Fibroblast of the aortic adventitia (primary cell): ENCODE results near the gene SLC41A1. TPM values are rescaled to one million over a fixed set of nuclear protein-coding genes. Genes with fewer than 3 reads are reported as not detected.
A peak's percentile ranks its signal among the peaks of the same experiment; 100 is the strongest.

Source experiments
- DNase-seq: peaks from one replicate; pipeline ENCODE4 v3.0.0-alpha.2; 2010; ENCODE audit warnings: low read depth
- H3K4me3 ChIP-seq: 2 replicates; pipeline ENCODE4 v1.5.1; 2011; ENCODE audit warnings: low read depth, mild to moderate bottlenecking, control low read depth, low read length, moderate library complexity
- total RNA-seq: library from RNA; depleted of rRNA; stranded (reverse); fragments of >200 nt; gene quantifications from 2 replicates; pipeline ENCODE4 v1.2.3, GENCODE V29; 2012; ENCODE audit warnings: low replicate concordance
- TF ChIP-seq, protein P1 (sequence below): IDR thresholded peaks from 2 replicates; pipeline ENCODE4 v1.5.1; 2011; ENCODE audit warnings: mild to moderate bottlenecking, low read length, control low read depth, inconsistent platforms; ENCODE audit not compliant: insufficient read depth

SLC41A1 gene
- total RNA-seq, 1 donor: 20.9 TPM

DNA sequence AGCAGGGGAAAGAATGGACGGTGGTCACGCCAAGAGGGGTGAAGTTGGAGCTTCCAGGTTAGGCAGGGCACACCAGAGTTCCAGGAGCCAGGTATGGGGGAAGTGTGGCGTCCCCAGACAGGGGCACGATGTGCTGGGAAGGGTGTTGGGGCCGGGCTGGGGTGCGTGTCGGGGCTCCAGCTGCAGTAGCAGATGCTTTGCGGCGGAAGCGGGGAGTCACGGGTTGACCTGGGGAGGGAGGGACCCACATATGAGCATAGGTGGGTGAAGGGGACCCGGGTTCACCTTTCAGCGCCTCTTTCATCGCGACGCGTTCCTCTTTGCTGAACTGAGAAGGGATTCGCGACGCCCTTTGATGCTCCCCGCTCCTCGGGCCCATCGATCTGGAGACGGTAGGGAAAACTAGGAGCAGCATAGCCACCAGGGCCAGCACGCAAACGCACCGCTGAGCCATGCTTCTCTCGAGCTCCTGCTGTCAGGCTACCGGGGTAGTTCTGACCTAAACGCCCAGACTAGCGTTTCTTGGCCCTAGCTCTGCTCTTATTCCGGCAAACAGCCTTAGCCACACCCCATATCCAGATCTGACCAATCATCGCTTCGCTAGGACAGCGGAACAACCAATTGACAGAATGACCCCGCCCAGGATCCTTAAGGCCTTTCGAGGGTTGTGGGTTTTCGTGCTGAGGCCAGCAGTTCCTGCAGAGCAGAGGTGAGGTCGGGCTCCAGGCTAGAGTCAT is 36.8 kb upstream of the SLC41A1 start, which contains the start of gene PM20D1:
Gene PM20D1, minus strand, starts transcription at position 514 of the 737 bp plus-strand sequence. Its CDS starts 60 bp downstream, at position 454.
- TF ChIP-seq, protein P1, sequence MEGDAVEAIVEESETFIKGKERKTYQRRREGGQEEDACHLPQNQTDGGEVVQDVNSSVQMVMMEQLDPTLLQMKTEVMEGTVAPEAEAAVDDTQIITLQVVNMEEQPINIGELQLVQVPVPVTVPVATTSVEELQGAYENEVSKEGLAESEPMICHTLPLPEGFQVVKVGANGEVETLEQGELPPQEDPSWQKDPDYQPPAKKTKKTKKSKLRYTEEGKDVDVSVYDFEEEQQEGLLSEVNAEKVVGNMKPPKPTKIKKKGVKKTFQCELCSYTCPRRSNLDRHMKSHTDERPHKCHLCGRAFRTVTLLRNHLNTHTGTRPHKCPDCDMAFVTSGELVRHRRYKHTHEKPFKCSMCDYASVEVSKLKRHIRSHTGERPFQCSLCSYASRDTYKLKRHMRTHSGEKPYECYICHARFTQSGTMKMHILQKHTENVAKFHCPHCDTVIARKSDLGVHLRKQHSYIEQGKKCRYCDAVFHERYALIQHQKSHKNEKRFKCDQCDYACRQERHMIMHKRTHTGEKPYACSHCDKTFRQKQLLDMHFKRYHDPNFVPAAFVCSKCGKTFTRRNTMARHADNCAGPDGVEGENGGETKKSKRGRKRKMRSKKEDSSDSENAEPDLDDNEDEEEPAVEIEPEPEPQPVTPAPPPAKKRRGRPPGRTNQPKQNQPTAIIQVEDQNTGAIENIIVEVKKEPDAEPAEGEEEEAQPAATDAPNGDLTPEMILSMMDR: no peak
- H3K4me3 ChIP-seq: peak within 1 kb of the TSS; percentile 59
- peak; percentile 88 for DNase-seq

GRCh38 chr1:205843036-205843859 is 30.2 kb upstream of the SLC41A1 start:
- TF ChIP-seq, protein P1: no peak
- no peak for DNase-seq
- no peak overlapping the region for H3K4me3 ChIP-seq

DNA sequence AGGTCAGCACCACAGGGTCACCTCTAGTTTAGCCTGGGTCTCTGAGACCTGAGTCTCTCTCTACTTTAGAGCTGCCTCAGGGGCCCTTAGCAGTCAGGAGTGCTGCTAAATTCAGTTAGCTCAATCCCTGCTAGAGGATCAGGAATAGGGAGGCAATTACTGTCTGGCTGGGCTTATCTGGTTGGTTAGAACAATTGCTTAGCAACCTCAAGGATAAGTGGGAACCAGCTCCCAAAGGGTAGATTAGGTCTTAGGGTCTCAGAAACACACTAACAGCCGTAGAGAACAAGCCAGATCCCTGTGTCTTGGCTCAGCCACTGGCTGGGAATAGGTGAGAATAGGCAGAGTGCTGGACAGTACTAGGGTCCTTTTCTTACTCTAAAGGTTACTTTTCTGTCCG is 29.2 kb upstream of the SLC41A1 start:
- TF ChIP-seq, protein P1: no peak
- no peak overlapping the region for H3K4me3 ChIP-seq
- no peak for DNase-seq

- no peak overlapping the region for H3K4me3 ChIP-seq
- TF ChIP-seq, protein P1: no peak
- DNase-seq: no peak
Measured at GRCh38 chr1:205840146-205840923, 27.3 kb upstream of the SLC41A1 start.

GRCh38 chr1:205837382-205837970 is 24.5 kb upstream of the SLC41A1 start:
- DNase-seq: no peak

More at GRCh38 chr1:205837382-205837970, 24.5 kb upstream of the SLC41A1 start:
- no peak overlapping the region for H3K4me3 ChIP-seq
- TF ChIP-seq, protein P1: no peak
